GM18861 (cell line): ENCODE measurements around the gene PDHX.

Experiments used
- ATAC-seq: cut with Tn5 transposase; IDR thresholded peaks from one replicate; pipeline ENCODE4 v1.9.1; 2021; ENCODE audit not compliant: unreplicated experiment

Gene PDHX

DNA sequence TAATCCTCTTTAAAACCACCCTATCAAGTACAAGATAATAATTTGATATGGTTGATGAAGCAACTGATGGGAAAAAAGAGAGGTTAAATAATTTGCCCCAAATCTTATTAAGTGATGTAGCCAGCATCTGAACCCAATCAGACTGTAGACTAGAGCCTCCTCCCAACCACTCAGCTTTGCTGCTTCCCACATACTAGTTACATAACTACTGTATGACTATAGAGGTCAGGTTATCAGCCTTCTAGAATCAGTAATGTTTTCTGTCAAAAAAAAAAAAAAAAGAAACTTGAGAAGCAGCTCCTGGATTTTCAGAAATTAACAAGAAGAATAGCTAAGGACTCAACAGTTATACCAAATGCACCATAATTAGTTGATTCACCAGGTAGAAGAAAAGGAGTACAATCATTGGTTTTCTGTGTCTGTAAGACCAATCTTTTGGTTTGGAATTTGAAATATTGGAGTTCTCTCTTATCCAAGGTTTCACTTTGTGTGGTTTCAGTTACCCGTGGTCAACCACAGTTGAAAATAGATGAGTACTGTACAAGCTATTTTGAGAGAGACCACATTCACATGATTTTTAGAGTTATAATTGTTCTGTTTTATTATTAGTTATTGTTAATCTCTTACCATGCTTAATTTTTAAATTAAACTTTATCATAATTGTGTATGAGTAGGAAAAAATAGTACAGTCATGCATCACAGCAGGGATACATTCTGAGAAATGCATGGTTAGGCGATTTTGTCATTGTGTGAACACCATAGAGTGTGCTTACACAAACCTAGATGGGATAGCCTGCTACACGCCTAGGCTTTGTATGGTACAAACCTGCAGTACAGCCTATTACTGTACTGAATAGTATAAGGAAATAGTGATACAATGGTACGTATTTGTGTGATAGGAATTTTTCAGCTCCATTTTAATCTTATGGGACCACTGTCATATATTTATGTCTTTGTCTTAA lies 72.2 kb downstream of the PDHX start:
- no peak for ATAC-seq

DNA sequence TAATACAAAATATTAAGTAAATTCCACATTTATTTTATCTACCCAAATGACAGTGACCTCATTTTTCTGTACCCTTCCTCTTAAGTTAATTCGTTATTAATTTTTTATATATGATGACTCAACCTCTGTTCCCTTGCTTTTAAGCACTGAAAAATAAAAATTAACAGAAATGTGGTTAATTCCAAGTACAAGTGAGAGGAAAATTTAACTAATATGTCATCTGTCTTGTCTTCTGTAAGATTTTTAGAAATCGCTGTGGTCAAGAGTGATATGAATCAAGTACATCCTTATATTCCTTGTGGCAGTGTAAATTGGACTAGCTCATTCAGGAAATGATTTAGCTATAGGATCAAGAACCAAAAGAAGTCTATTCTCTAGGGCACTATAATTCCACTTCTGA lies 74.5 kb downstream of the PDHX start:
- ATAC-seq: no peak

DNA sequence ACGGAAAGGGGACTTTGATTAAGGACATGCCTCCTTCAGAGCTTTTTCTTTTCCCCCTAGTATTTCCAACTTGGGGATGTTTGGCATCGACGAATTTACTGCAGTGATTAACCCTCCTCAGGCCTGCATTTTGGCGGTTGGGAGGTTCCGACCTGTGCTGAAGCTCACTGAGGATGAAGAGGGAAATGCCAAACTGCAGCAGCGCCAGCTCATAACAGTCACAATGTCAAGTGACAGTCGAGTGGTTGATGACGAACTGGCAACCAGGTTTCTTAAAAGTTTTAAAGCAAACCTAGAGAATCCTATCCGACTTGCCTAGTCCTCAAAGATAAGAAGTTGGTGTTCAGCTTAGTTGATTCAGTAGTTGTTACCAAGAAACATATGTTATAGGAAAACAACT lies 78.4 kb downstream of the PDHX start:
- ATAC-seq: no peak

DNA sequence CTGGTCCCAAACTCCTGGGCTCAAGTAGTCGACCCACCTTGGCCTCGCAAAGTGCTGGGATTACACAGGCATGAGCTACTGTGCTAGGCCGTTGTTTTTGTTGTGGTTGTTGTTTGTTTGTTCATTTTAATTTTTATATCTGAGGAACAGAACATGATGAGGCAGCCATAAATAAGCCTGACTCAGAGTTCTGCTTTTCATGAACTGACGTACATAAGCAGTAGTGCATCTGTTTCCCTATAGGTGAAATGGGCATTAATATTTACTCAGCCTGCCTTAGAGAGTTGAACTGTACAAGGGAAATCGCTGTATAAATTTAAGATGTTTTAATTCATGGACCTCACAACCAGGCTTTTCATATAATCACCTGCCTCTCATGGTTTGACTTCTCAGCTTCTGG lies 80.5 kb downstream of the PDHX start:
- ATAC-seq: no peak

DNA sequence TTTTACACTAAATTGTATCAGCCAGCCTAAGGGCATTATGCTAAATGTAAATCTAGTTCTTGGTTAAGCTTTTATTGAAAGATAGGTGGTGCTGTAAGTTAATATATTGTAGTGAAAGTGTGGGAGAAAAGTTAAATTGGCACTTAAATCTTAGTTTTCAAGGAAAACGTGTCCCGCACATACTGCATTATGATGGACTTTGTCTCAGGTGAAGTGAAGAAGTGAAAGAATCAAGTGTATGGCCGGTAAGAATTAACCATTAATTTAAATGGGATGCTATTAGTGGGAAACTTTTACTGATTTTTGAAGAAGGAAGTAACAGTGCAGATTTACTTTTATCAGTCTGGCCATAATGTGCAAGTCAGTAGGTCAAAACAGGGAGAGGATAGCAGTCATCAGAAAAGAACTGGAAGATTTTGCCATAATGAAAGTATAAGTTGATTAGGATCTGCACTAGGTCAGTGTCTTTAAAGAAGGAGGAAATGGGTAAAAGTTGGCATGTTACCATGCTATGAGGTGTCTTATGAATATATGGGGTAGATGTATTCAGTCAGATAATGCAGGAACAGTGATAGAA lies 81.6 kb downstream of the PDHX start:
- ATAC-seq: no peak

DNA sequence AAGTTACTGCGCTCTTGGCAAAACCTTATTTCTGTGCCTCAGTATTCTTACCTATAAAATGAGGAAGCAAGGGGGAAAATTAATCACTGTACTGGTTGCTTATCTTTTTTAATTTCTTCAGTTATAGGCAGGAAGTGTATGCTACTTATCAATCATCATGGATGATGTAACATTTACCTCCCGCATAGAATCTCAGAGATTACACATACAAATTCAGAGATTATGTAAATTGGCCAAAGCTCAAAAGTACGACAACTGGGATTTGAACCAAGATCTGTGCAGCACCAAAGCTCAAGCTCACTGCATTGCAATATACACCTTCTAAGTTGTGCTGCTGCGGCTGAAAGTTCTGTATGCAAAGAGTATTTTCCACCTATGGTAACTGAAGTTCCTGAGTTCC lies 83.0 kb downstream of the PDHX start:
- ATAC-seq: no peak

DNA sequence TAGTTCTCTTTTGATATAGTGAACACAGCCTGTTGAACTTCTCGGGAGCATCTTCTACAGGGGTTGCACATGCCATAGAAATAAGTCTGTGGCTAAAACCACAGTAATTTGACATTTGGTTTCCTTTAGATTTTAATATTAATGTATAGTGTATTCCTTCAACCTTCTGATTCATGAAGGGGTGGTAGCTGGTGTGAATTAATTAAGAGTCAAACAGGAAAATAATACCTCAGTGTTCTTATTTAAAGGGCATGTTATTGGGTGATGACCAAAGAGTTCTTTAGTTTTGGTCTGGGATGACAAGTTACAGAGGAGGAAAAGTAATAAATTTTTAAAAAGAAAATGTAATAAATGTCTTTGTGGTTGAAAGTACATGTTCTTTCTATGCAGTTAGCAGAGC lies 86.8 kb downstream of the PDHX start:
- no peak for ATAC-seq

DNA sequence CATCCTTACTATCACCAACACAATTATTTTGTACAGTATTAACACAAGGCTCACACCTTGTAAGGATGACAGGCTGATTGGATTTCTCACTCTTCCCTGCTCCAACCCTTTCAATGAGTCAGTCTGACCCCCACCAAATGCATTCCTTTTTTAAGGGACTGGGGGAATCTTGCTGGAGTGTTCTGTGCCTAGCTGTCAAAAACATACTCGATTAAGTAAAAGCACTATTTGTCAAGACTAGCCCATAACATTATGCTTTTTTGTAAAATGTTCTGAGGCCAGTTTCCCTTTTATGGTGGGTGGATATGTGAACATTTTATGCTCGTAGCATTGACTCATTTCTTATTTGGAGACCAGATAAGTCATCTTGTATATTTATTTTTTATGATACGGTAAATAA lies 87.2 kb downstream of the PDHX start:
- ATAC-seq: no peak

DNA sequence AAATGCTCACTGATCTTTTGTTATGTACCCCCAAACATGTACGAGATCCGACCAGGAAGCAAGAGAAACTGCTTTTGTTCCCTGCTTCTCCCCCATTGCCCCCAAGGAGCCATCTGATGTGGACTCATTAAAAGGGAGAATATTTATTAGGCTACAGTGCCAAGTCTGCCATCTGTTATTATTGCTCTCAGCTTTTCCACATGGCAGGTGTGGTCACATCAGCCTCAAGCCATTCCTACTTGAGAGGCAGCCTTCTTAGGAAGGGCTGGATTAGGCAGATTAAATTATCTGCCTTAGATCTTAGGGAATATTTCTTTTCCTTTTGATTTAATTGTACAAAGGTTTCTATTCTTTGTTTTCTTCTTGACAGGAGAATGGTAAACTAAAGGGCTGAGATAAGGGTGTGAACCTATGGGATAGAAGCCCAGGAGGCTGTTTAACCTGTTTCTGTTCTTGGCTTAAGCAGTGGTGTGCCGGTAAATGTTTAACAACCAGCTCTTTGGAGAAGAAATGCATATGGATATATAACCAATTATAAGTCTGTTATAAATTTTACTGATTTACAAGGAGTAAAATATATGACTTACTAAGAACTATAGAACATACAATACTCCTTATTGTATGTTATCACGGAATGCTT lies 88.8 kb downstream of the PDHX start:
- no peak for ATAC-seq

DNA sequence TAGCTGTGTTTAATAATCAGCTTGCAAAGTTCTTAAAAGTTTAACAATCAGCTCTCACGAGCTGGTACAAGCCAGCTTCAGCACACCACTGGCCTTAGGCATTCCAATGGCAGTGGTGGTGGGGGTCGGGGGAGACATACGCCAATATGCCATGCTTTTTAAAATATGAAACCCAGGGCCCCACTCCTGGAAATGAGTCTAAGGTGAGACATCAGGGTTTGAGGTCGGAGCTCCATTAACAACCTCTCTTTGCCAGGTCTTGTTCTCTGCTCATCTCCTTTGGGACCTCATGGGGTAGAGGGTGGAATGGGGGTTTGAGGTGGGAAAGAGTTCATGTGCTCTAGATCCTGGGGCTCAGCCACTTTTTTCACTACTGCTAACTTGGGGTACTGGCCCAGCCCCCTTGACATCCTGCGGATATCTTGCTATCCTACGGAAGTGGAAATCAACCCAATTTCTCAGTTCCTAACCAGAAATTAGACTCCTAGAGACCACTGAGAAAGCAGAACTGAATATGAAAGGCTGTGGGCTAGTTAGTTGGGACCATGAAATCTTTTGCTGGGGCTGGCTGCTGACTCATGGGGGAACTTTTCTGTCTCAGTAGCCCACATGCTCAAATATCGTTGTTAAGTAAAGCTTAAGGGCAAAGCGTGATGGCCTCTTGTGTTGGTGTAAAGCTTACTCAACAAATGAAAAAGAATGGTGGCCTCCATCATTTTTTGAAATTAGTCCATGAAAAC lies 90.1 kb downstream of the PDHX start:
- peak; percentile 74 for ATAC-seq

DNA sequence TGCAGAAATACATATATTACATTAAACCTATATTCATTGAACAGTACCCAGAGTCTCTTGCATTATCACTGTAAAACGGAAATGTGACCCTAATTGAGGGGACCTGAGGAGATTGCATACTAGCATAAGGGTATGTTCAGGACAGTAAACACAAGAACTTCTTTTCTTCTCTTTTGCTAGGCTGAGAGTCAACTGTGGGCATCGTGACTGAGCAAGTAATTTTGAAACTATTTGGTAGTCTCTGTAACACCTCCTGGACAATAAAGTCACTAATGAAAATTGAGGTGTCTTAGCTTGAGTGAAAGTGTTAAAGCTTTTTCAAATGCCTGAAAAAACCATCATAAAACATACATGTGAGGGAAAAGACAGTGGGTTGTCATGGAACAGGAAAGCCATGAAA lies 90.9 kb downstream of the PDHX start:
- ATAC-seq: peak; percentile 54

DNA sequence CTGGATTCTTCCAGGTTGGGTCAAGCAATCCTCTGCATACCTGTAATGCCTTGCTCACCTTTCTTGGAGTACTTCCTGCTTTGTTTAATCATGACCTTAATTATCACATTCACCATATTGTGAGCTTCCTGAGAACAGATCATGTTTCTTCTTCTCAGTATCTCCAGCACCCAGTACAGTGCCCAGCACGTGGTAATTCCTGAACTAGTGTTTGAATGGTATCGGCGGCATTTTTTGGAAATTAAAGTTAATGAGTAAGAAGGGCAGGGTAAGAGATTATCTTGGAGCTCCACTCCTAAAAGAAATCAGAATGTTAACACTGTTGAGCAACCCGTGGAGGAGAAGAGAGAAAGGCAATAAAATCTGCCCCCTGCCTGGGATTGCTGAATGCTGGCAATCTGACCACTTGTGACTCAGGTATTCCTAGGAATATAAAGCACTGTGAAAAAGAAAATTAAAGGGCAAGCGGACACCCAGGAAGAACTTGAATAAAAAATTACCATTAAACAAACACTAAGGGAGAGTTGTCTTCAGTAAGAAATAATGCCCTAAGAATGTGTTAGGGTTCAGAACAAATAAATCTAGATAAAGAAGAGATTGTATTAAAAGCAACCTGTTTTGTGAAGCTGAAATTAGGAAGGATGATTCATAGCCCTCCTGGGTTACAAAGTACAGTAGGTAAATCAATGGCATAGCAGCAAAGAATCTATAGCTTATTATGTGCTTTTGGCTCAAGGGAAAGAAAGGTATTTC lies 92.9 kb downstream of the PDHX start:
- no peak for ATAC-seq

DNA sequence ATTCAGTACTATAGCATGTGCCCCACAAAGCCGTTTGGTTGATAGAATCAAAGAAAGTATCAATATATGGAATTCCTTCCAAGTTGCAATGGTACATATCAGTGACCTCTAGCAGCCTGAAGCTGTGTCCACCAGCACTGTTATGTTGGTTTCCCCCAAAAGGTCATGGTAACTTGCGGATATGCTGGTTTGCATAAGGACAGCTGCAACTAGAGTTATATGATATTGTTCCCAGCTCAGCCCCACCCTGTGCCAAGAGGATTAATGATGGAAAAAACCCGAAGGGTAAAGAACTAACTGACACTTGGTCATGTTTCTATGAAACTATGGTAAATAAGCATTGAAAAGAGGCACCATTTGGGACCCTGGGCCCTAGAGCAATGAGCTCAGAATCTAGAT lies 93.5 kb downstream of the PDHX start:
- no peak for ATAC-seq

DNA sequence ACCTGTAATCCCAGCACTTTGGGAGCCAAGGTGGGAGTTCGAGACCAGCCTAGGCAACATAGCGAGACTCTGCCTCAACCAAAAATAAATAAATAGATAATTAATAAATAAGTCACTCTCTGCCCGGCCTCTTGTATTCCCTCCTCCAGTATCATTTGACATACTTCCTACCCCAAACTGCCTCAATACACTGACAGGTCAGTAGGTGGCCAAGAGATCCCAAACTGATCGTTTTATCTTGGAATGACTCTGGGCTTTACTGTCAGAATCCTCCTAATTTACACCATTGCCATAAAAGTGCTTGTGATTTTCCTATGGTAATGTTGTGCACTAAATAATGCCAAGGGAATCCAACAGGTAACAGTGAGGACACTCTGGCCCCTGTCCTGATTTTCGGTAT lies 94.2 kb downstream of the PDHX start:
- no peak for ATAC-seq

DNA sequence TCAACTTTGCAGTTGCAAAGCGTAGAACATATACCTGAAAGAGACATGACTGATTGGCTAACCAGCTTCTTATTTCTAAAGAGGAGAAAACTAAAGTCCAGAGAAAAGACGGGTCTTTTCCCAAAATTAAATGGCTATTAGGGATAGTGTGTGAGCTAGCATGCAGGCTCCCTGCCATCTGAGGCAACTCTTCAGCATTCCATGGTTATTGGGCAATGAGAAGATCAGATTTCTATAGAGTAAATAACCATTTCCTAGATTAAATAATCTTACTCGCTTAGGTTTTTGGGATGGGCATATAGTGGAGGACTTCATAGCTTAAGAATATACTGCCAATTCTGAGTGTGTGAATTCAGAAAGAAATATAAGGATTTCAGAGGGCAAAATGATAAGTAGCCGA lies 95.0 kb downstream of the PDHX start:
- ATAC-seq: no peak

DNA sequence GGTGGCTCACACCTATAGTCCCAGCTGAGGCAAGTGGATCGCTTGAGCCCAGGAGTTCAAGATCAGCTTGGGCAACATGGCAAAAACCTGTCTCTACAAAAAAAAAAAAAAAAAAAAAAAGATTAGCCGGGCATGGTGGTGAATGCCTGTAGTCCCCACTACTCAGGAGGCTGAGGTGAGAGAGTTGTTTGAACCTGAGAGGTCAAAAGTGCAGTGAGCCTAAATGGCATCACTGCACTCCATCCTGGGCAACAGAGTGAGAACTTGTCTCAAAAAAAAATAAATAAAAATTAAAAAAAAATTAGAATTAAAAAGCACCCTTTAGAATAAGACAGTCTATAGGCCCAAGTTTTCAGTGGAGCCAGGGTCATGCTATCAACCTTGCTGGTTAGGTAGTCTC lies 95.5 kb downstream of the PDHX start:
- ATAC-seq: no peak

DNA sequence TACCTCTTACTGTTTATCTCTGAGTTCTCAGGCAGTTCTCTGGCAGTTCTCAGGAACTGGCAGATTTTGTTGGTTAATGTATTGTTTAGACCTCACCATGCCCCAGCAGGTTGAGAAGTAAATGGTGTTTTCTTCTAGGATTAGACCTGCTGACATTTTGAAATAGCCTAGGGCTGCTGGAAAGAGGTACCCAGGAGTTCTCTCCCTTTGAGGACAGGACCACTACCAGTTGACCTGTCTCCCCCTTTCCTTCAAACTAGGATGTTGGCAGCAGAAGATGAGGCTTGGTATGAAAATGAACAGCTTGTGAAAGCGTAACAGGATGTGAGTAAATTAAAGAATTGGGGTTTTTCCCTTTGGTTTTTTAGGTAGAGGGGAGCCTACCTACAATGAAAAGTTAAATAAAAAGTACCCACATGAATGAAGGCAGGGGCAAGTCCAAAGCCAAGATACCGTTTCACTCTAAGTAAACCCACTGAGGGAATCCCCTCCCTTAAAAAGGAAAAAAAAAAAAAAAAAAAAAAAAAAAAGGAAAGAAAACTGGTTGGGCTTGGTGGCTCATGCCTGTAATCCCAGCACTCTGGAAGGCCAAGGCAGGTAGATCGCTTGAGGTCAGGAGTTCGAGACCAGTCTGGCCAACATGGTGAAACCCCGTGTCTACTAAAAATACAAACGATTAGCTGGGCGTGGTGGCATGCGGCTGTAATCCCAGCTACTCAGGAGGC lies 96.2 kb downstream of the PDHX start:
- peak; percentile 72 for ATAC-seq

DNA sequence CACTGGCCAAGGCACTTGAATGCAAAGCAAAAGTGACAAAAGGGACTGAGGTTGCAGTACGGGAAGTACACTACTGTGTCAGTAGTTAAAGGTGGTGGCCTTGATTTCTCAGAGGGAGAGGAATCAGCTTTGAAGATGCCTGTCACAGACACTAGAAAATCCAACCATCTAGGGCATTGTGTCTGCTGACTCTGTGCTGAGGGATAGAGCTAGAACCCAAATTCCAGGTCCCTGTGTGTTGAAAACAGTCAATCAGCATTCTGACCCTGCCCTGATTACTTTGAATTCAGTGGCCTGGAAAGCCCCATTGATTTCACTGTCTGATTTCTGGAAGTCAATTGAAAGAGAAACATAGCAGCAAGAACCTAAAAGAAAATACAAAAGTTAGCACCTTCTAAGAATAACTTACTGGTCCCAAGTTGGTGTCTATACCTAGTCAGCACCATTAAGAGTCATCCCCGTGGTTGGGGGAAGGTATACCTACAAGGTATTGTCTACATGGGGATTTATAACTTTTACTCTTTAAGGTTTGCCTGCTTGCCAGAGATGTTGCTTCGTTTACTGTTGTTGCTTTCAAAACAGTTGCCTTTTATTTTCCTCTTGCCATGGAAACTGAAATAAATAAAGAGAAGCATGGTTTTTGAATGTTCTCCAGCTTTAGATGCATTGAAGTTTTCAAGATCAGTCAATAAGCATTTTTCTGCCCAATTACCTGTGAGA lies 97.3 kb downstream of the PDHX start:
- no peak for ATAC-seq

DNA sequence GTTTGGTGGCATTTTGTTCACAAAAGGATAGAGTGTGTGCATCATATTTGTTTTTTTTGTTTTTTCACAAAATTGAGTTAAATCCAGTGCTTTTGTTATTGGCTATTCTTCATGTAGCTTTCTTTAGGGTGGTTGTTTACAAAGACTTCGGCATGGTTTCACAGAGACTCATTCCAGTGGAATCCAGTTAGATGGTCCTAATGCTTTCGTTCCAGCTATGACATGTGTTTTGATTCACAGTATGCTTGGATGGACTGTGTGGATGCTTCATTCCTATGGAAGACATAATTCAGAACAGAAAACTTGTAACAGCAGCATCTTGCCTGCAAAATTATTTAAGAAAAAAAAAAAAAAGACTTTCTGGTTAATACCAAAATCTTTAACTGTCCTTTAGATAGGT lies 97.9 kb downstream of the PDHX start:
- ATAC-seq: no peak
